ENCODE results near the gene DUSP6.

DUSP6 gene

GRCh38 chr12:89328151-89329030 is 23.9 kb downstream of the DUSP6 start:
- DNase-seq: no peak

GRCh38 chr12:89327486-89328094 is 24.7 kb downstream of the DUSP6 start:
- DNase-seq: no peak

DNA sequence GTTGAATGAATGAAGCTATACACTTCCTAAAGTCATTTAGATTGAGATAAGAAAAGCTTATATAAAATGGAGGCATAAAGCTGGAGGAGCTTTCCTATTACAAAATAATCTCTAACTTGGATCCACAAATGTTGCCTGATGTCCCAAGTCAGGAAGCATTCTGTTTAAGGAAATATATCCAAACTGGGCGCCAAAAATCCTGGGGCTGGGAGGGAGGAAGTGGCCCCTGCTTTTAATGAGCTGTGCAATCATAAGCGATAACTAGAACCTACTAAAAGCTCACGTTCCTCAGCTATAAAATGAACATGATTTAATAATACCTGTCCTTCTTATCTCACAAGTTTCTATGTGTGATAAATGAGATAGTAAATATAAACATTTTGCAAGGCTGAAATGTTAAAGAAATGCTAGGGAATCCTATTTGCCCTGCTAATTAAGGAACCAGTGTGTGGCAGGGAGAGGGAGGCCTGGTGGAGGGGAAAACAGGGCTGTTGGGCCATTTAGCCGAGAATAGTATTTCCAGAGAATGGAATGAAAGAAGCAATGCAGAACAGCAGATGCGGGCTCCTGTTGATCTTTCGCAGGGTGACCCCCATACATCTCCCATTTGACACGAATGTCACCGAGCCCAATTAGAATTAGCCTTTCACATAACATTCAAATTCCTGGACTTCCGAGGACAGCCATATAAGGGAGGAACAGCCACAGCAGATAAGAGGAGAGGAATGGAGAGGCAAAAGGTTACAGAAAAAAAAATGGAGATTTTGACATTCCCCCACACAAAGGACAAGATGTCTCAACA is 25.9 kb downstream of the DUSP6 start:
- no peak for DNase-seq

- DNase-seq: no peak
These were observed 26.8 kb downstream of the DUSP6 start for GRCh38 chr12:89325495-89325894.

GRCh38 chr12:89324437-89324836 is 27.9 kb downstream of the DUSP6 start:
- no peak for DNase-seq

GRCh38 chr12:89323568-89324218 is 28.6 kb downstream of the DUSP6 start:
- DNase-seq: no peak

- no peak for DNase-seq
These were observed 31.6 kb downstream of the DUSP6 start for GRCh38 chr12:89320735-89321134.

GRCh38 chr12:89319606-89320005 is 32.7 kb downstream of the DUSP6 start:
- DNase-seq: no peak

DNA sequence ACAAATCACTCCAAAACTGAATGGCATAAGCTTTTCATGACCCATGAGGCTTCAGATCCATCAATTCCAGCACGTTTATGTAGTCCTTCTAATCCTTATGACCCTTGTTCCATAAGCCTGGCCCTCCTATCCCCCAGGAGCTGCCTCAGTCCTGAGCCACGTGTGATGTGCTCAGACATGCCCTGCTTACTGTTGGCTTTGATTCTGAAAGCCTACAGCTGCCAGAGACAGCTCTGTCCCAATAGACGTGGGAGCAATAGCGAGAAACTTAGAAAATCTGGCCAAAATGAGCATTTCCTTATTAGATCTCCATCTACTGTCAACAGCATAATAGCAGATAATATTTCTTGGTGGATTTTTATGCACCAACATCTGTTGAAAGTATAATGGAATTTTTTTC is 33.2 kb downstream of the DUSP6 start:
- DNase-seq: no peak

DNA sequence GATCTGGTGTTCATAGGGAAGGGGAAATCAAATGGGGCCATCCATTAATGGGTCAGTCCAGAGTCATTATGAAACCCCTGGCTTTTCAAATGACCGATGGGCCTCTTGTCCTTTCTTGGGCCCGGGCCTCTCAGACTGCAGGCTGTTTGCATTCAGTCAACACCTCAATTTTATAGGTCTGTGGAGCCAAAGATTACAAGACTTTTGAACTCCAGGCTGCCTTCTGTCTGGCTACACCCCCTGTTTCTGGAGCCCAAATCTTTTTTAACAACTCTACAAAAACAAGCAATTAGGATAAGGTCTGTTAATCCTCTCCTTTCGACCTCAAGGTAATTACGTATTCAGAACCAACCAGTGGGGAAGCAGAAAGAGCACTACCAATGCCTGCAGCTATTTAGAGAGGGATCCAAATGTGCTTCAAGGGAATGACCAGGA is 35.6 kb downstream of the DUSP6 start:
- DNase-seq: no peak

- DNase-seq: no peak
These were observed 38.1 kb downstream of the DUSP6 start for GRCh38 chr12:89314060-89314761.

DNA sequence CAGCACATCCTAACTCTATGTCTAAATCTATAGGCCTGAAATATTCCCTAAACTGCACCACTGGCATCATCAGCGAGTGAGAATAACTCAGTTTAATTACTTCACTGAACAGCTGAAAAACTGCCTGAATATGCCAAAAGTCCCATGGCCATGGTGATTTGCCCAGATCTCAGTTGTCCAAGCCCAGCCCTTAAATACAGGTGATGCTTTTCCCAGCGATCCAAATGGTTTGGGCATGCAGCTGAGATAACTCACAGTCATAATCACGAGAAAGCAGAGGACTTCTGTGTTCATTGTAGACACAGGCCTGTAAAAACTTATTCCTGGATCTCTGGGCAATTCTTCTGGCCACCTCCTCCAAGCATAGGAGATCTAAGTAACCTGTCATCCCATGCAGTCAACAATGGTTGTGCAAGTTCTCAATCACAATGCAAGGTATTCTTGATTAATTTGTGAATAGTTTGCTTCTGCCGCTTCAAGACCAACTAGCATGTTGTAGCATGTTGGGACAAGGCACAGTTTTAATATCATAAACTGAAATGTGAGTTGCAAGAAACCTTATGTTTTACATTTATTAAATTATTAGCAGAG is 40.5 kb downstream of the DUSP6 start:
- no peak for DNase-seq

GRCh38 chr12:89309815-89310214 is 42.5 kb downstream of the DUSP6 start:
- DNase-seq: no peak

DNA sequence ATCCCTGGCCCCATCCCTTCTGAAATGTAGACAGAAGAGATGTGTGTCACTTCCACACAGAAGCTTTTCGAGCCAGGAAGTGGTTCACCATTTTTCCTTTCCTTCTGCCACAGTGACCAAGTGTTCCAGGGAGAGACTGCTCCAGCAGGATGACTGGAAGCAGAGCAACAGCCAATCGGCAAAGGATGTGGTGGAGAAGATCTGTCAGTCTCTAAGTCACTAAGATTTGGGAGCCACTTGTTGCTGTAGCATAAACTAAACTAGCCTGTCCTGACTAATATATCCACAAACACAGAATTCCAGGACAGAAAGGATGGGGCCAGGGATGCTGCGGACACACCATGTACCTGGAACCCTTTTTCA is 42.9 kb downstream of the DUSP6 start:
- no peak for DNase-seq

GRCh38 chr12:89307474-89308253 is 44.6 kb downstream of the DUSP6 start:
- no peak for DNase-seq

- DNase-seq: no peak
These were observed 45.4 kb downstream of the DUSP6 start for GRCh38 chr12:89306827-89307473.

DNA sequence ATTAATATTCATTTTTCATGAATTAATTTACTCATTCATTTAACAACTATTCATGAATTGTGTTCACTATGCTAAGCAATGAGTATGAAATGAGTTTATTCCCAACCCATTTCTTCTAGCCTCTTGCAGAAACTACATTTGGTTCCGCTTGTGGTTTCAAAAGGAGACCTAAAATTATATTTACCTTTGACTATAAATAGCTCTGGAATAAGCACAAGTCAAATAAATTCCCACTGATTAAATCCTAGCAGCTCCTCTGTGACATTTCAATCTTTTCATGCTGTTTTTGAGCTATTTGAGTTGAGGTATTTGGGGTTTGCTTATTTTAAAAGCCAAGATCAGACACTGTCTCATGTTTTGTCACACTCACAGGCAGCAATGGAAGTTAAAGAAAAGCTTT is 46.9 kb downstream of the DUSP6 start:
- no peak for DNase-seq

- no peak for DNase-seq
These were observed 52.4 kb downstream of the DUSP6 start for GRCh38 chr12:89299931-89300330.

GRCh38 chr12:89299417-89299816 is 52.9 kb downstream of the DUSP6 start:
- DNase-seq: no peak
